RWPE1 (cell line): ENCODE measurements around the gene ACSF3.

Experiments
- CTCF ChIA-PET: fragments of 350-600 bp; sonication (Branson Sonifier 250); formaldehyde crosslinking; extraction: SDS; loops from one replicate; lab custom pipeline; 2021; lab: Yijun Ruan, JAX
- POLR2A ChIA-PET: fragments of 400-600 bp; formaldehyde crosslinking; extraction: SDS; loops from one replicate; lab custom pipeline; 2020; ENCODE audit warnings: antibody characterized with exemption; ENCODE audit not compliant: low non-redundant PET; lab: Yijun Ruan, JAX
- DNase-seq: peaks from one replicate; pipeline ENCODE4 v3.0.0; 2012; ENCODE audit warnings: low spot score
- H3K27ac ChIP-seq: fragments of 450-650 bp; 2 replicates; pipeline ENCODE4 v1.5.1; 2017
- CTCF ChIP-seq: fragments of 450-650 bp; conservative IDR thresholded peaks from 2 replicates; pipeline ENCODE4 v1.5.1; 2017; ENCODE audit warnings: low read depth, mild to moderate bottlenecking

Gene ACSF3

GRCh38 chr16:89061086-89061485 lies 32.6 kb upstream of the ACSF3 start:
- POLR2A ChIA-PET = no interaction called here
- no peak overlapping the region for H3K27ac ChIP-seq
- no peak for TF ChIP-seq CTCF
- CTCF ChIA-PET = interaction anchor here (0.7 kb wide), 1 partner anchor 154 kb away, joined by 3 read pairs; no protein-coding TSS in a partner anchor
- DNase-seq = no peak

- ChIA-PET CTCF (interaction anchor here (0.7 kb wide), 1 partner anchor 153 kb away, joined by 3 read pairs; no protein-coding TSS in a partner anchor), POLR2A (no interaction called here)
- no peak for DNase-seq
Observed at GRCh38 chr16:89061590-89062380, 31.9 kb upstream of the ACSF3 start.

GRCh38 chr16:89062389-89063345 lies 31.0 kb upstream of the ACSF3 start:
- ChIA-PET POLR2A (no interaction called here), CTCF (no interaction called here)
- DNase-seq = no peak
- H3K27ac ChIP-seq = no peak overlapping the region
- no peak for TF ChIP-seq CTCF

More at GRCh38 chr16:89061590-89062380, 31.9 kb upstream of the ACSF3 start:
- H3K27ac ChIP-seq = no peak overlapping the region
- no peak for TF ChIP-seq CTCF

GRCh38 chr16:89063768-89064320 lies 29.8 kb upstream of the ACSF3 start:
- no peak for TF ChIP-seq CTCF
- ChIA-PET CTCF (no interaction called here), POLR2A (no interaction called here)
- H3K27ac ChIP-seq = no peak overlapping the region
- DNase-seq = no peak

- DNase-seq = no peak
- ChIA-PET POLR2A (no interaction called here), CTCF (no interaction called here)
- no peak overlapping the region for H3K27ac ChIP-seq
- no peak for TF ChIP-seq CTCF
Observed at GRCh38 chr16:89064606-89065457, 28.8 kb upstream of the ACSF3 start.
